Uterus (tissue), 2 donors: ENCODE data around the gene NEURL3.

ENCODE experiments used
- POLR2A ChIP-seq, 2 donors: fragments of 450-650 bp; IDR thresholded peaks; one replicate each; pipeline ENCODE4 v1.6.1; 2016; ENCODE audit warnings: antibody characterized with exemption in 2 of 2, mild to moderate bottlenecking in 1 of 2, moderate library complexity in 1 of 2
- TF ChIP-seq, protein P1 (sequence below), 4 experiments: fragments of 200-600 bp in 2 of 4; fragments of 450-650 bp in 2 of 4; sonication (generic) in 2 of 4; IDR thresholded peaks; one replicate each; pipeline ENCODE4 v1.5.1; 2016 to 2019; ENCODE audit warnings: antibody characterized with exemption in 4 of 4, mild to moderate bottlenecking in 2 of 4, moderate library complexity in 1 of 4

DNA sequence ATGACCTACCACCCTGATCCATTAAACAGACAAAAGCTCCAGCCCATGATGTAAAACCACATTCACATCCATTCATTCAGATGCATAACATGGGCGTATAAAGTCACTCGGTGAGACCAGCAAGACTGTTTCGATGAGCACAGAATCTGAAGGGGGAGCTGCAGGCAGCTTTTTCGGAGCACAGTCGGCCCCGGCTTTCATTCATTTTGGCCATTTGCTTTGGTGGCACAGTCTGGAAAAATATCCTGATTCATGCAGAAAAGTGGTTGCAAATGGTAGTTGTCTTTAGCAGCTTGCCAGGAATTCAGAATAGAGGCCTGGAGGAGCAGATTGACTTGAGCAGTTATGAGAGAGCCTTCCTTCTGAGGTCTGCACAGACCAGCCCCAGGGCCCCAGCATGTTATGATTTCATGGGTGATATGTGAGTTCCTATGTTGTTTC is 42.6 kb upstream of the NEURL3 start:
- TF ChIP-seq POLR2A (IDR thresholded peaks at IDR 0.05), result no peak
- TF ChIP-seq, protein P1, sequence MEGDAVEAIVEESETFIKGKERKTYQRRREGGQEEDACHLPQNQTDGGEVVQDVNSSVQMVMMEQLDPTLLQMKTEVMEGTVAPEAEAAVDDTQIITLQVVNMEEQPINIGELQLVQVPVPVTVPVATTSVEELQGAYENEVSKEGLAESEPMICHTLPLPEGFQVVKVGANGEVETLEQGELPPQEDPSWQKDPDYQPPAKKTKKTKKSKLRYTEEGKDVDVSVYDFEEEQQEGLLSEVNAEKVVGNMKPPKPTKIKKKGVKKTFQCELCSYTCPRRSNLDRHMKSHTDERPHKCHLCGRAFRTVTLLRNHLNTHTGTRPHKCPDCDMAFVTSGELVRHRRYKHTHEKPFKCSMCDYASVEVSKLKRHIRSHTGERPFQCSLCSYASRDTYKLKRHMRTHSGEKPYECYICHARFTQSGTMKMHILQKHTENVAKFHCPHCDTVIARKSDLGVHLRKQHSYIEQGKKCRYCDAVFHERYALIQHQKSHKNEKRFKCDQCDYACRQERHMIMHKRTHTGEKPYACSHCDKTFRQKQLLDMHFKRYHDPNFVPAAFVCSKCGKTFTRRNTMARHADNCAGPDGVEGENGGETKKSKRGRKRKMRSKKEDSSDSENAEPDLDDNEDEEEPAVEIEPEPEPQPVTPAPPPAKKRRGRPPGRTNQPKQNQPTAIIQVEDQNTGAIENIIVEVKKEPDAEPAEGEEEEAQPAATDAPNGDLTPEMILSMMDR (IDR thresholded peaks at IDR 0.05), result no peak
